GM06990 (cell line): Measurements from ENCODE around the gene TSHZ1.

Experiments used
- DNase-seq: peaks from one replicate; pipeline ENCODE4 v3.0.0-alpha.2; 2011; ENCODE audit not compliant: insufficient read length; ENCODE audit errors: extremely low read depth
- H3K27me3 ChIP-seq: replicated peaks from 2 replicates; pipeline ENCODE4 v1.6.0; 2011; ENCODE audit warnings: low read length; ENCODE audit not compliant: control insufficient read depth, insufficient read depth
- H3K36me3 ChIP-seq: 2 replicates; pipeline ENCODE4 v1.5.1; 2011; ENCODE audit warnings: low read length; ENCODE audit not compliant: control insufficient read depth, insufficient read depth
- H3K4me3 ChIP-seq: replicated peaks from 2 replicates; pipeline ENCODE4 v1.5.1; 2011; ENCODE audit warnings: low read depth, mild to moderate bottlenecking, control low read depth, low read length
- CTCF ChIP-seq: IDR thresholded peaks from 2 replicates; pipeline ENCODE4 v1.5.1; 2011; ENCODE audit warnings: low read length, control low read depth, mild to moderate bottlenecking, inconsistent platforms; ENCODE audit not compliant: insufficient read depth, poor library complexity, severe bottlenecking

The TSHZ1 gene

GRCh38 chr18:75268364-75268646, 57.7 kb downstream of the TSHZ1 start:
- Histone ChIP-seq H3K27me3 (no peaks in the 10 kb centered on the region), H3K36me3 (no peaks in the 10 kb centered on the region), H3K4me3 (no peak overlapping the region)
- DNase-seq, result no peak
- TF ChIP-seq CTCF, result no peak

- DNase-seq, result no peak
- no peak for TF ChIP-seq CTCF
- Histone ChIP-seq H3K36me3 (no peaks in the 10 kb centered on the region), H3K27me3 (no peaks in the 10 kb centered on the region), H3K4me3 (no peak overlapping the region)
Observed at GRCh38 chr18:75269124-75269680, 58.6 kb downstream of the TSHZ1 start.

GRCh38 chr18:75269696-75270095, 59.1 kb downstream of the TSHZ1 start:
- no peak for DNase-seq
- Histone ChIP-seq H3K4me3 (no peak overlapping the region), H3K27me3 (no peaks in the 10 kb centered on the region), H3K36me3 (no peaks in the 10 kb centered on the region)
- TF ChIP-seq CTCF, result no peak

- no peak overlapping the region for H3K4me3 ChIP-seq
- no peaks in the 10 kb centered on the region for H3K27me3 ChIP-seq
- TF ChIP-seq CTCF, result no peak
- H3K36me3 ChIP-seq, result no peaks in the 10 kb centered on the region
- DNase-seq, result no peak
Observed at GRCh38 chr18:75271952-75272351, 61.4 kb downstream of the TSHZ1 start.

GRCh38 chr18:75273817-75274216, 63.2 kb downstream of the TSHZ1 start:
- DNase-seq, result no peak
- no peak overlapping the region for H3K4me3 ChIP-seq
- no peaks in the 10 kb centered on the region for H3K36me3 ChIP-seq
- no peaks in the 10 kb centered on the region for H3K27me3 ChIP-seq
- TF ChIP-seq CTCF, result peak; percentile 6

- Histone ChIP-seq H3K36me3 (no peaks in the 10 kb centered on the region), H3K4me3 (no peak overlapping the region), H3K27me3 (no peaks in the 10 kb centered on the region)
- TF ChIP-seq CTCF, result no peak
- no peak for DNase-seq
Observed at GRCh38 chr18:75275226-75275625, 64.6 kb downstream of the TSHZ1 start.
